CD14-positive monocyte (primary cell): ENCODE measurements around the gene NOTCH4. TPM values are rescaled to one million over a fixed set of nuclear protein-coding genes. Genes with fewer than 3 reads are reported as not detected.

Source experiments
- DNase-seq, 3 donors: peaks; one replicate each; pipeline ENCODE4 v3.0.0-alpha.2; 2011 to 2022
- H2AFZ ChIP-seq: 2 replicates; pipeline ENCODE4 v1.6.0; 2012; ENCODE audit warnings: mild to moderate bottlenecking, low read depth, low read length, inconsistent platforms; ENCODE audit not compliant: insufficient read depth, poor library complexity, severe bottlenecking
- H3K27ac ChIP-seq, 2 donors: 1 replicate in 1 of 2; 2 replicates in 1 of 2; pipeline ENCODE4 v1.5.1; 2012 to 2013; ENCODE audit warnings: low read length in 2 of 2, control low read depth in 1 of 2, inconsistent platforms in 1 of 2, low read depth in 1 of 2, mild to moderate bottlenecking in 1 of 2
- H3K27me3 ChIP-seq, 2 donors: one replicate each; pipeline versions ENCODE4 v1.6.0 to v1.6.1; 2011 to 2013; ENCODE audit warnings: low read length in 2 of 2; ENCODE audit not compliant: control insufficient read depth in 2 of 2, insufficient read depth in 2 of 2
- H3K36me3 ChIP-seq, 2 donors: replicated peaks in 1 of 2; 1 replicate in 1 of 2; 2 replicates in 1 of 2; pipeline versions ENCODE4 v1.5.1 to v1.6.1; 2012 to 2013; ENCODE audit warnings: low read length in 2 of 2, control low read depth in 1 of 2, inconsistent platforms in 1 of 2, mild to moderate bottlenecking in 1 of 2; ENCODE audit not compliant: insufficient read depth in 2 of 2, control insufficient read depth in 1 of 2
- H3K4me1 ChIP-seq, 2 donors: 1 replicate in 1 of 2; 2 replicates in 1 of 2; pipeline versions ENCODE4 v1.5.1 to v1.6.1; 2012 to 2013; ENCODE audit warnings: low read length in 2 of 2, control low read depth in 1 of 2, inconsistent platforms in 1 of 2, mild to moderate bottlenecking in 1 of 2, moderate library complexity in 1 of 2; ENCODE audit not compliant: insufficient read depth in 2 of 2, control insufficient read depth in 1 of 2
- H3K4me2 ChIP-seq: replicated peaks from 2 replicates; pipeline ENCODE3; 2012; ENCODE audit warnings: low read length, moderate library complexity, mild to moderate bottlenecking; ENCODE audit not compliant: poor library complexity, severe bottlenecking; ENCODE audit errors: extremely low read depth
- H3K4me3 ChIP-seq, 3 experiments: fragments of 200-600 bp in 1 of 3; sonication (generic) in 1 of 3; replicated peaks in 1 of 3; 1 replicate in 2 of 3; 2 replicates in 1 of 3; pipeline ENCODE4 v1.5.1; 2011 to 2013; ENCODE audit warnings: low read length in 3 of 3, mild to moderate bottlenecking in 3 of 3, control low read depth in 2 of 3, low read depth in 2 of 3, inconsistent platforms in 1 of 3, moderate library complexity in 1 of 3
- H3K79me2 ChIP-seq: 2 replicates; pipeline ENCODE4 v1.6.0; 2012; ENCODE audit warnings: mild to moderate bottlenecking, control low read depth, inconsistent platforms, low read length, moderate library complexity; ENCODE audit not compliant: insufficient read depth
- H3K9ac ChIP-seq: 2 replicates; pipeline ENCODE4 v1.6.0; 2017; ENCODE audit warnings: low read length, mild to moderate bottlenecking; ENCODE audit not compliant: insufficient read depth, poor library complexity, severe bottlenecking
- H3K9me3 ChIP-seq, 2 donors: replicated peaks in 1 of 2; 1 replicate in 1 of 2; 2 replicates in 1 of 2; pipeline versions ENCODE4 v1.5.1 to v1.6.1; 2012 to 2013; ENCODE audit warnings: low read length in 2 of 2, control low read depth in 1 of 2; ENCODE audit not compliant: control insufficient read depth in 1 of 2, insufficient read depth in 1 of 2
- H4K20me1 ChIP-seq: 2 replicates; pipeline ENCODE4 v1.6.0; 2012; ENCODE audit warnings: mild to moderate bottlenecking, low read length, control low read depth, moderate library complexity; ENCODE audit not compliant: insufficient read depth
- H3K27ac Mint-ChIP-seq, 7 donors: one replicate each; pipeline ENCODE4 v1.8.0; 2020; ENCODE audit warnings: mild to moderate bottlenecking in 7 of 7, mixed read lengths in 7 of 7, moderate library complexity in 6 of 7, inconsistent platforms in 2 of 7
- H3K27me3 Mint-ChIP-seq, 3 donors: one replicate each; pipeline ENCODE4 v1.8.0; 2021 to 2022; ENCODE audit warnings: low read depth in 3 of 3, mild to moderate bottlenecking in 3 of 3, mixed read lengths in 3 of 3, moderate library complexity in 3 of 3, inconsistent platforms in 1 of 3
- H3K36me3 Mint-ChIP-seq, 2 donors: one replicate each; pipeline ENCODE4 v1.8.0; 2020; ENCODE audit warnings: mixed read lengths in 2 of 2, inconsistent platforms in 1 of 2, mild to moderate bottlenecking in 1 of 2
- H3K4me1 Mint-ChIP-seq: one replicate; pipeline ENCODE4 v1.8.0; 2020; ENCODE audit warnings: mild to moderate bottlenecking, mixed read lengths
- H3K4me3 Mint-ChIP-seq, 2 donors: one replicate each; pipeline ENCODE4 v1.8.0; 2020; ENCODE audit warnings: mild to moderate bottlenecking in 2 of 2, mixed read lengths in 2 of 2, moderate library complexity in 1 of 2
- H3K9me3 Mint-ChIP-seq, 7 donors: one replicate each; pipeline ENCODE4 v1.8.0; 2020 to 2022; ENCODE audit warnings: mixed read lengths in 7 of 7, mild to moderate bottlenecking in 6 of 7, moderate library complexity in 6 of 7, inconsistent platforms in 2 of 7
- CTCF ChIP-seq: fragments of 200-600 bp; IDR thresholded peaks from one replicate; pipeline ENCODE4 v1.8.0; 2022; ENCODE audit warnings: antibody characterized with exemption, mild to moderate bottlenecking
- WGBS: methylation state at CpG from one replicate; pipeline ENCODE4 v1.1.5; 2013; ENCODE audit warnings: missing lambda C conversion rate; ENCODE audit not compliant: insufficient coverage; 5-methylcytosine and 5-hydroxymethylcytosine counted together
- intact Hi-C, 2 donors: fragments of 100-400 bp; cut with micrococcal nuclease; formaldehyde crosslinking; loops; one replicate each; pipeline versions ENCODE4 v1.15.0 to v1.15.1; 2023
- polyA plus RNA-seq, 3 donors: library from polyadenylated mRNA; depleted of rRNA in 1 of 3; unstranded in 2 of 3; stranded (reverse) in 1 of 3; fragments of 300-500 nt in 2 of 3; fragments of >200 nt in 1 of 3; fragmentation: Illumina TruSeq in 2 of 3; gene quantifications; 1 replicate in 2 of 3; 2 replicates in 1 of 3; pipeline ENCODE4 v1.2.3, GENCODE V29; 2012 to 2021

NOTCH4 gene
- polyA plus RNA-seq, 3 donors: 5.2 to 8.1 (median 6.1) TPM

DNA sequence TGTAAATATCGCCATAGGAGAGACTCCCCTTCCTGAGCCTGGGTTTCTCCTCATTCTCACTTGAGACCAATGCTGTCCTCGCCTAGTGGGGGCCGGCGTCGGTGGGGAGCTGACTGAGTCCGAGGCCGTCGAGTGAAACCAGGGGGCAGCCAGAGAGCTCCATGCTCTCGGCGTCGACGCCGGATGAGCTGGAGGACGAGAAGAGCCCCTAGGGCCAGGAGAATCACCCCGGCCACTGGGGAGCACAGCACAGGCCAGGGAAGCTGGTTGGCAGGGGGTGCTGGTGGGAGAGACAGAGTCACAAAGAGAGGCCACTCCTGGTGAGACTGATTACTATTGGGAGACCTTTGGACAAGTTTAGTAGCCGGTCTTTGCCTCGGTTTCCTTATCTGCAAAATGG is 25.0 kb downstream of the NOTCH4 start:
- no peaks in the 10 kb centered on the region for H4K20me1 ChIP-seq
- DNase-seq: no peak
- Mint-ChIP-seq H3K4me1 (peaks cover 32% of the 10 kb centered on the region), H3K9me3 (peaks cover 0 to 3% (median 0%) of the 10 kb centered on the region in 7 donors), H3K27me3 (peaks cover 1 to 17% (median 3%) of the 10 kb centered on the region in 3 donors), H3K27ac (peak overlapping the region in 2 of 7 donors; percentile 69 to 78), H3K4me3 (no peak overlapping the region), H3K36me3 (no peaks in the 10 kb centered on the region)
- H3K9ac ChIP-seq: no peak overlapping the region
- TF ChIP-seq CTCF: no peak
- no peaks in the 10 kb centered on the region for H3K27me3 ChIP-seq
- H2AFZ ChIP-seq: no peak overlapping the region
- no peak overlapping the region for H3K27ac ChIP-seq
- intact Hi-C loops: loop anchor here in 1 of 2 donors (5.0 kb wide), 1 partner anchor 82 kb away; no protein-coding TSS in a partner anchor
- H3K36me3 ChIP-seq: no peaks in the 10 kb centered on the region
- WGBS: 93% methylated on average over 13 of the region's 17 CpGs
- no peak overlapping the region for H3K4me2 ChIP-seq
- H3K79me2 ChIP-seq: peaks cover 10% of the 10 kb centered on the region
- H3K4me3 ChIP-seq: no peak overlapping the region
- no peaks in the 10 kb centered on the region for H3K9me3 ChIP-seq
- H3K4me1 ChIP-seq: peaks cover 30 to 35% of the 10 kb centered on the region in 2 donors

GRCh38 chr6:32198345-32198696 is 25.5 kb downstream of the NOTCH4 start:
- H3K9ac ChIP-seq: no peak overlapping the region
- H3K79me2 ChIP-seq: peaks cover 15% of the 10 kb centered on the region
- no peak for TF ChIP-seq CTCF
- H3K36me3 Mint-ChIP-seq: no peaks in the 10 kb centered on the region
- peak overlapping the region in 5 of 7 donors; percentile 40 to 100 (median 100) for H3K27ac Mint-ChIP-seq
- peaks cover 0 to 3% (median 0%) of the 10 kb centered on the region in 7 donors for H3K9me3 Mint-ChIP-seq
- intact Hi-C loops: loop anchor here in 1 of 2 donors (5.0 kb wide), 1 partner anchor 81 kb away; no protein-coding TSS in a partner anchor
- H3K4me1 Mint-ChIP-seq: peaks cover 37% of the 10 kb centered on the region
- no peak overlapping the region for H3K4me3 Mint-ChIP-seq
- H3K27me3 ChIP-seq: no peaks in the 10 kb centered on the region
- H3K27ac ChIP-seq: no peak overlapping the region
- no peaks in the 10 kb centered on the region for H3K9me3 ChIP-seq
- H3K4me2 ChIP-seq: no peak overlapping the region
- no CpG with 5 or more reads among the region's 3 CpGs for WGBS
- no peak overlapping the region for H3K4me3 ChIP-seq
- H4K20me1 ChIP-seq: no peaks in the 10 kb centered on the region
- no peaks in the 10 kb centered on the region for H3K36me3 ChIP-seq
- peaks cover 35 to 40% of the 10 kb centered on the region in 2 donors for H3K4me1 ChIP-seq
- no peak for DNase-seq
- peaks cover 0 to 15% (median 2%) of the 10 kb centered on the region in 3 donors for H3K27me3 Mint-ChIP-seq
- no peak overlapping the region for H2AFZ ChIP-seq
